ENCODE measurements around the gene ATXN7L1. TPM values are rescaled to one million over a fixed set of nuclear protein-coding genes. Genes with fewer than 3 reads are reported as not detected.
"Not testable (repeated sequence)": the region's sequence is repeated elsewhere in the genome, so short reads cannot be mapped to it uniquely, and the experiment has no call there.

Gene ATXN7L1
- polyA plus RNA-seq, 1 donor, result 6.9 TPM

- no peak for DNase-seq (ENCODE audit: low read depth)
Observed at GRCh38 chr7:105861224-105861623, 15.2 kb downstream of the ATXN7L1 start.

GRCh38 chr7:105860793-105861192, 15.6 kb downstream of the ATXN7L1 start:
- DNase-seq (ENCODE audit: low read depth), result no peak

GRCh38 chr7:105857009-105857952, 19.1 kb downstream of the ATXN7L1 start:
- no peak for DNase-seq (ENCODE audit: low read depth)

- DNase-seq (ENCODE audit: low read depth), result no peak
Observed at GRCh38 chr7:105854498-105854897, 21.9 kb downstream of the ATXN7L1 start.

GRCh38 chr7:105853931-105854419, 22.4 kb downstream of the ATXN7L1 start:
- no peak for DNase-seq (ENCODE audit: low read depth)

- no peak for DNase-seq (ENCODE audit: low read depth)
Observed at GRCh38 chr7:105851064-105851463, 25.3 kb downstream of the ATXN7L1 start.

- no peak for DNase-seq (ENCODE audit: low read depth)
Observed at GRCh38 chr7:105849122-105849855, 27.1 kb downstream of the ATXN7L1 start.

GRCh38 chr7:105846404-105846803, 30.0 kb downstream of the ATXN7L1 start:
- DNase-seq (ENCODE audit: low read depth), result no peak

- DNase-seq (ENCODE audit: low read depth), result not testable (repeated sequence)
Observed at GRCh38 chr7:105844681-105845080, 31.7 kb downstream of the ATXN7L1 start.

GRCh38 chr7:105841866-105842265, 34.5 kb downstream of the ATXN7L1 start:
- DNase-seq (ENCODE audit: low read depth), result no peak

GRCh38 chr7:105840981-105841749, 35.2 kb downstream of the ATXN7L1 start:
- DNase-seq (ENCODE audit: low read depth), result no peak

- no peak for DNase-seq (ENCODE audit: low read depth)
Observed at GRCh38 chr7:105839266-105839665, 37.1 kb downstream of the ATXN7L1 start.

- no peak for DNase-seq (ENCODE audit: low read depth)
Observed at GRCh38 chr7:105838627-105839231, 37.7 kb downstream of the ATXN7L1 start.

- no peak for DNase-seq (ENCODE audit: low read depth)
Observed at GRCh38 chr7:105837765-105838626, 38.4 kb downstream of the ATXN7L1 start.

- DNase-seq (ENCODE audit: low read depth), result no peak
Observed at GRCh38 chr7:105835441-105835840, 41.0 kb downstream of the ATXN7L1 start.

GRCh38 chr7:105831824-105832535, 44.4 kb downstream of the ATXN7L1 start:
- DNase-seq (ENCODE audit: low read depth), result no peak

- DNase-seq (ENCODE audit: low read depth), result no peak
Observed at GRCh38 chr7:105831302-105831620, 45.1 kb downstream of the ATXN7L1 start.

- DNase-seq (ENCODE audit: low read depth), result no peak
Observed at GRCh38 chr7:105830405-105831301, 45.7 kb downstream of the ATXN7L1 start.
